ENCODE data around the gene BTNL9.

Gene BTNL9

DNA sequence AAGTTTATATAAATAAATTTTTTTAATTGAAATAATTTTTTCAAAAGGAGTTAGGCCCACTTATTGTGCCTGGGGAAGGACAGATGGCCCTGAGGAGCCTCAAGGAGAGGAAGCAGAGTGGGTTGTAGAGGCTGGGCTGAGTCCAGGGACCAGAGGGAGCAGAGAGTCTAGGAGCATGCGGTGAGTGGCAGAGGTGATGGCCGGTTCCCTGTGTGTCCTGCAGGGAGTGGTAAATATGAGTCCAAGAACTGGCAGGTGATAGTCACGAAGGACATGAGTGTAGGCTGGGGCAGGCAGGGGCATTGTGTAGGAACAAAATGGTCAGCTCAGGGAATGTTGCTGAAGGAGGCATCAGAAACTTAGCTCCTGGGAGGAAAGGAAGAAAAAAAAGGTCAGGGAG lies 8.3 kb upstream of the BTNL9 start:
- Histone ChIP-seq H3K9me3 (ENCODE audit: severe bottlenecking) (no peaks in the 10 kb centered on the region), H3K4me3 (ENCODE audit: severe bottlenecking) (no peak overlapping the region), H3K4me1 (ENCODE audit: insufficient read depth, poor library complexity, severe bottlenecking) (no peaks in the 10 kb centered on the region), H3K27me3 (ENCODE audit: insufficient read depth, poor library complexity, severe bottlenecking) (peaks cover 5% of the 10 kb centered on the region), H3K27ac (ENCODE audit: poor library complexity, severe bottlenecking) (no peak overlapping the region), H3K36me3 (ENCODE audit: low read depth) (no peaks in the 10 kb centered on the region)
- TF ChIP-seq, protein P1, sequence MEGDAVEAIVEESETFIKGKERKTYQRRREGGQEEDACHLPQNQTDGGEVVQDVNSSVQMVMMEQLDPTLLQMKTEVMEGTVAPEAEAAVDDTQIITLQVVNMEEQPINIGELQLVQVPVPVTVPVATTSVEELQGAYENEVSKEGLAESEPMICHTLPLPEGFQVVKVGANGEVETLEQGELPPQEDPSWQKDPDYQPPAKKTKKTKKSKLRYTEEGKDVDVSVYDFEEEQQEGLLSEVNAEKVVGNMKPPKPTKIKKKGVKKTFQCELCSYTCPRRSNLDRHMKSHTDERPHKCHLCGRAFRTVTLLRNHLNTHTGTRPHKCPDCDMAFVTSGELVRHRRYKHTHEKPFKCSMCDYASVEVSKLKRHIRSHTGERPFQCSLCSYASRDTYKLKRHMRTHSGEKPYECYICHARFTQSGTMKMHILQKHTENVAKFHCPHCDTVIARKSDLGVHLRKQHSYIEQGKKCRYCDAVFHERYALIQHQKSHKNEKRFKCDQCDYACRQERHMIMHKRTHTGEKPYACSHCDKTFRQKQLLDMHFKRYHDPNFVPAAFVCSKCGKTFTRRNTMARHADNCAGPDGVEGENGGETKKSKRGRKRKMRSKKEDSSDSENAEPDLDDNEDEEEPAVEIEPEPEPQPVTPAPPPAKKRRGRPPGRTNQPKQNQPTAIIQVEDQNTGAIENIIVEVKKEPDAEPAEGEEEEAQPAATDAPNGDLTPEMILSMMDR (IDR thresholded peaks at IDR 0.05; ENCODE audit: poor library complexity, severe bottlenecking): no peak
- ATAC-seq (ENCODE audit: low read depth) (no peak), DNase-seq (ENCODE audit: low spot score) (no peak)

DNA sequence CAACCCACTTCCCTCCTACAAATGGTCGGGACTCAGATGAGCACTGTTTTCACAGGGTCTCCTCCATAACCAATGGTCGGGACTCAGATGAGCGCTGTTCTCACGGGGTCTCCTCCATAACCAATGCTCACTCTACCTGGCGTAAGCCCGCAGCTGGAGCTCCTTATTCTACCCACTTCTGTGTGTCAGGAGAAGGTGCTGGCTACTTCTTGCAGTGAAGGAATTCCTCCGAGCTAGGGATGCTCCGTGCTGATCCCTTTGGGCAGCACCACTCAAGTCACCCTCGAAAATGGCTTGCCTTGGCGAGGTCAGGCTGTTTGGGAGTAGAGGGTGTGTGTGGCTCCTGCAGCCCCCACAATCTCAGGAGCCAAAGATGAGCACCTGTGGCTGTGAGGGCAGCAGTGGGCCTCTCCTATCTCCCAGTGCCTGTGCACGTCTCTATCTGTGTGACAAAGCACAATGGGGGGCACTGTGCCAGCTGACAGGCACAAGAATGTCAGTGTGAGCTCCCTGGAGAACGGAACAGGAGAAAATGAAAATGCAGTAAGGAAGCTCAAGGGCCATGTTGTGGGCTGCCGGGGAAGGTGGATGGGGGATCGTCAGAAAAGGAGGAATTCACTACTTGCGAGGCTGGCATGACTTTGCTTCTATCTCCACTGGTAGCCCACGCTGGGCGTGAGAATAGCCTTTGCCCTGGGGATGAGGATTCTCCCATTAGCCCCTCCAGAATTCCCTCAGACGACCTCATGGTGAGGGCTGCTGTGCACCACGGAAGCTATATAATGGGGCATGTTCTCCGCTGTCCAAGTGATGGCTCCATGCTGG lies 3.9 kb upstream of the BTNL9 start:
- H3K27ac ChIP-seq (ENCODE audit: poor library complexity, severe bottlenecking): no peak overlapping the region
- TF ChIP-seq, protein P1 (IDR thresholded peaks at IDR 0.05; ENCODE audit: poor library complexity, severe bottlenecking): no peak
- H3K9me3 ChIP-seq (ENCODE audit: severe bottlenecking): no peaks in the 10 kb centered on the region
- no peaks in the 10 kb centered on the region for H3K36me3 ChIP-seq (ENCODE audit: low read depth)
- DNase-seq (ENCODE audit: low spot score): no peak
- peaks cover 7% of the 10 kb centered on the region for H3K27me3 ChIP-seq (ENCODE audit: insufficient read depth, poor library complexity, severe bottlenecking)
- no peaks in the 10 kb centered on the region for H3K4me1 ChIP-seq (ENCODE audit: insufficient read depth, poor library complexity, severe bottlenecking)
- H3K4me3 ChIP-seq (ENCODE audit: severe bottlenecking): no peak overlapping the region
- ATAC-seq (ENCODE audit: low read depth): no peak; the same call in 2 of the 3 replicates

DNA sequence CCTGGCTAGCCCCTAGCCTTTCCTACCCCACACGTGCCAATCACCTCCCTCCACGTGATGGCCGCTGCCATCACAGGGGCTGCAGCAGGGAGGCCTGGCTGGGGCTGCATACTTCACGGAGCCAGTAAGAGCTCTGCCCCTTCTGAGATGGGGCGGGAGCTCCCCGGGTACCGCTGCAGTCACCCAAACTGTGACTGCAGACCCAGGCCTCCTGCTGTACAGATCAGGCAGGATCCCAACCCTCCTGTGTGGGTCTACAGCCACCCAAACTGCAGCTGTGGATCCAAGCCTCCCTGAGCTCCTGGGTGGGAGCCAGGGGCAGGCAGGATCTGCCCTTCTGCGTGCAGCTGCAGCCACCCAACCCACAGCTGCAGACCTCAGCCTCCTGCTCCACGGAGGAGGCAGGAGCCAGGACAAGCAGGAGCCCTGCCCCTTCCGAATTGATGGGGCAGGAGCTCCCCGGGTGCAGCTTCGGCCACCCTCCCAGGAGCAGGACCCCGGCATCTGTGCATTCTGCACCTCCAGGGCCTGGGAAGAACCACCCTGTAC lies 3.2 kb upstream of the BTNL9 start:
- DNase-seq (ENCODE audit: low spot score) (no peak), ATAC-seq (ENCODE audit: low read depth) (no peak)
- Histone ChIP-seq H3K9me3 (ENCODE audit: severe bottlenecking) (no peaks in the 10 kb centered on the region), H3K27ac (ENCODE audit: poor library complexity, severe bottlenecking) (no peak overlapping the region), H3K4me1 (ENCODE audit: insufficient read depth, poor library complexity, severe bottlenecking) (no peaks in the 10 kb centered on the region), H3K4me3 (ENCODE audit: severe bottlenecking) (no peak overlapping the region), H3K36me3 (ENCODE audit: low read depth) (no peaks in the 10 kb centered on the region), H3K27me3 (ENCODE audit: insufficient read depth, poor library complexity, severe bottlenecking) (peaks cover 14% of the 10 kb centered on the region)
- TF ChIP-seq, protein P1 (IDR thresholded peaks at IDR 0.05; ENCODE audit: poor library complexity, severe bottlenecking): no peak

DNA sequence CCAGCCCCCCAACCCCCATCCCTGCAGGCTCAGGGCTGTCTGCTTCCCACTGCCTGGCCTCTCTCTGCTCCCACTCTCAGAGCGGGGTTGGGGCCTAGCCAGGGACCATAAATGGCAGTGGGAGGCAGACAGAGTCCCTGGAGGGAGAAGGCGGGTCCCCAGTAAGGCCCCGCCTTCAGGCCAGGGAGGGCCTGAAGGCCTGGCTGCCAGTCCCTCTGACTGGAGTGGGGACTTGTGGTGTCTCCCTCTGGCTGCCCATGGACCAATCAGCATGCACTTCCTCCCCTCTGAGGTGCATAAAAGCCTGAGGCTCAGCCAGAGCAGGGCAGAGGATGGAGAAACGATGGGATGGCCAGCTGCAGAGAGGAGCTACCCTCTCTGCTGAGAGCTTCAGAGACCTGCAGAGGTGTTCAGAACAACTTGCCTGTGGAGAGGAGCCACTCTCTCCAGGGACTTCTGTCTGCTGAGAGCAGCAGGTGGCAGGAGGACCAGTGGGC lies 2.7 kb upstream of the BTNL9 start:
- TF ChIP-seq, protein P1 (IDR thresholded peaks at IDR 0.05; ENCODE audit: poor library complexity, severe bottlenecking): no peak
- peaks cover 19% of the 10 kb centered on the region for H3K27me3 ChIP-seq (ENCODE audit: insufficient read depth, poor library complexity, severe bottlenecking)
- H3K27ac ChIP-seq (ENCODE audit: poor library complexity, severe bottlenecking): no peak overlapping the region
- no peaks in the 10 kb centered on the region for H3K36me3 ChIP-seq (ENCODE audit: low read depth)
- ATAC-seq (ENCODE audit: low read depth) (no peak), DNase-seq (ENCODE audit: low spot score) (no peak)
- no peak overlapping the region for H3K4me3 ChIP-seq (ENCODE audit: severe bottlenecking)
- no peaks in the 10 kb centered on the region for H3K4me1 ChIP-seq (ENCODE audit: insufficient read depth, poor library complexity, severe bottlenecking)
- no peaks in the 10 kb centered on the region for H3K9me3 ChIP-seq (ENCODE audit: severe bottlenecking)

DNA sequence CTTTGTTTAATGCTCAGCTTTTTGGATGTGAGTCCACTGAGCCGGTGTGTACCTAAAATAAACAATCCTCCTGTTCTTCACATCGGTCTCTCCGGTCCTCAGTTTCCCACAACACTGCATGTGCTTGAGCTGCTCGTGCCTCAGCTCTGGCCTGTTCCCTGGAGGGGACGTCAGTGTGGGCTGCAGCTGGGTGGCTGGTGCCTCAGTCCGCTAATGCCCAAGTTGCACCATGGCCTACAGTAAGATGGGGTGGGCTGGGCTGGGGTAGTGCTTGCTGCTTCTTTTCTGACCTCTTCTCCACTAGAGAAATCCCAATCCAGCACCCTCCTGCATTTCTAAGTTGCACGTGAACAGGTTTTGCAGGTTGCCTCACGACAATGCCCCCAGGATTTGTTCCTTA lies 595 bp upstream of the BTNL9 start:
- H3K27me3 ChIP-seq (ENCODE audit: insufficient read depth, poor library complexity, severe bottlenecking): peaks cover 29% of the 10 kb centered on the region
- ATAC-seq (ENCODE audit: low read depth) (no peak), DNase-seq (ENCODE audit: low spot score) (no peak)
- TF ChIP-seq, protein P1 (IDR thresholded peaks at IDR 0.05; ENCODE audit: poor library complexity, severe bottlenecking): no peak
- H3K36me3 ChIP-seq (ENCODE audit: low read depth): no peaks in the 10 kb centered on the region
- H3K9me3 ChIP-seq (ENCODE audit: severe bottlenecking): no peaks in the 10 kb centered on the region
- H3K4me1 ChIP-seq (ENCODE audit: insufficient read depth, poor library complexity, severe bottlenecking): no peaks in the 10 kb centered on the region
- H3K27ac ChIP-seq (ENCODE audit: poor library complexity, severe bottlenecking): no peak overlapping the region
- H3K4me3 ChIP-seq (ENCODE audit: severe bottlenecking): no peak overlapping the region

Measured in RWPE2 (cell line).